H1 (cell line): Measurements from ENCODE around the gene TADA3.

Experiments used
- GABPA ChIP-seq: IDR thresholded peaks from 2 replicates; pipeline ENCODE4 v1.6.1; 2011; ENCODE audit warnings: mild to moderate bottlenecking, low read length, moderate library complexity, borderline replicate concordance; ENCODE audit not compliant: insufficient read depth
- MAX ChIP-seq: IDR thresholded peaks from 2 replicates; pipeline ENCODE4 v1.6.1; 2012; ENCODE audit warnings: inconsistent platforms
- POLR2A ChIP-seq, 2 experiments: IDR thresholded peaks; 1 replicate in 1 of 2; 2 replicates in 1 of 2; pipeline ENCODE4 v1.6.1; 2011; ENCODE audit warnings: low read depth in 2 of 2, low read length in 2 of 2, mild to moderate bottlenecking in 2 of 2; ENCODE audit errors: control extremely low read depth in 1 of 2
- POLR2AphosphoS5 ChIP-seq: IDR thresholded peaks from 2 replicates; pipeline ENCODE4 v1.6.1; 2011; ENCODE audit warnings: low read depth, low read length
- SAP30 ChIP-seq: fragments of 300-600 bp; sonication (generic); IDR thresholded peaks from 2 replicates; pipeline ENCODE4 v1.7.1; 2012; ENCODE audit warnings: low read length, moderate library complexity, mild to moderate bottlenecking, inconsistent platforms; ENCODE audit not compliant: insufficient read depth, insufficient replicate concordance
- SIRT6 ChIP-seq: IDR thresholded peaks from one replicate; pipeline ENCODE4 v1.7.1; 2012; ENCODE audit warnings: low read length, inconsistent platforms
- SRF ChIP-seq: IDR thresholded peaks from 2 replicates; pipeline ENCODE4 v1.6.1; 2011; ENCODE audit warnings: mild to moderate bottlenecking, low read depth, low read length, moderate library complexity
- YY1 ChIP-seq: IDR thresholded peaks from 2 replicates; pipeline ENCODE4 v1.6.1; 2011; ENCODE audit warnings: low read depth, mild to moderate bottlenecking, low read length
- TF ChIP-seq, protein P1 (sequence below), 3 experiments: IDR thresholded peaks; 1 replicate in 2 of 3; 2 replicates in 1 of 3; pipeline versions ENCODE4 v1.5.1 to v1.6.1; 2011; ENCODE audit warnings: low read length in 3 of 3, mild to moderate bottlenecking in 3 of 3, inconsistent platforms in 2 of 3, low read depth in 1 of 3, moderate library complexity in 1 of 3; ENCODE audit not compliant: insufficient read depth in 1 of 3; ENCODE audit errors: control extremely low read depth in 1 of 3

- no peak for TF ChIP-seq SRF
- TF ChIP-seq SIRT6: no peak
- TF ChIP-seq, protein P1, sequence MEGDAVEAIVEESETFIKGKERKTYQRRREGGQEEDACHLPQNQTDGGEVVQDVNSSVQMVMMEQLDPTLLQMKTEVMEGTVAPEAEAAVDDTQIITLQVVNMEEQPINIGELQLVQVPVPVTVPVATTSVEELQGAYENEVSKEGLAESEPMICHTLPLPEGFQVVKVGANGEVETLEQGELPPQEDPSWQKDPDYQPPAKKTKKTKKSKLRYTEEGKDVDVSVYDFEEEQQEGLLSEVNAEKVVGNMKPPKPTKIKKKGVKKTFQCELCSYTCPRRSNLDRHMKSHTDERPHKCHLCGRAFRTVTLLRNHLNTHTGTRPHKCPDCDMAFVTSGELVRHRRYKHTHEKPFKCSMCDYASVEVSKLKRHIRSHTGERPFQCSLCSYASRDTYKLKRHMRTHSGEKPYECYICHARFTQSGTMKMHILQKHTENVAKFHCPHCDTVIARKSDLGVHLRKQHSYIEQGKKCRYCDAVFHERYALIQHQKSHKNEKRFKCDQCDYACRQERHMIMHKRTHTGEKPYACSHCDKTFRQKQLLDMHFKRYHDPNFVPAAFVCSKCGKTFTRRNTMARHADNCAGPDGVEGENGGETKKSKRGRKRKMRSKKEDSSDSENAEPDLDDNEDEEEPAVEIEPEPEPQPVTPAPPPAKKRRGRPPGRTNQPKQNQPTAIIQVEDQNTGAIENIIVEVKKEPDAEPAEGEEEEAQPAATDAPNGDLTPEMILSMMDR (IDR thresholded peaks at IDR 0.05; ENCODE audit: control extremely low read depth in 1 of 3, insufficient read depth in 1 of 3, low read depth in 1 of 3, low read length in 3 of 3): no peak
- TF ChIP-seq POLR2A (IDR thresholded peaks at IDR 0.05; ENCODE audit: control extremely low read depth in 1 of 2, low read depth in 2 of 2, low read length in 2 of 2): no peak
- no peak for TF ChIP-seq YY1
- TF ChIP-seq GABPA: no peak
- TF ChIP-seq POLR2AphosphoS5: no peak
- TF ChIP-seq MAX: no peak
- no peak for TF ChIP-seq SAP30
Measured at GRCh38 chr3:9780458-9780812, 11.8 kb downstream of the TADA3 start.
